Measurements from ENCODE around the gene PIN4. TPM values are rescaled to one million over a fixed set of nuclear protein-coding genes. Genes with fewer than 3 reads are reported as not detected.

The PIN4 gene
- total RNA-seq, 1 donor from 2014 or later, result 9.8 TPM

DNA sequence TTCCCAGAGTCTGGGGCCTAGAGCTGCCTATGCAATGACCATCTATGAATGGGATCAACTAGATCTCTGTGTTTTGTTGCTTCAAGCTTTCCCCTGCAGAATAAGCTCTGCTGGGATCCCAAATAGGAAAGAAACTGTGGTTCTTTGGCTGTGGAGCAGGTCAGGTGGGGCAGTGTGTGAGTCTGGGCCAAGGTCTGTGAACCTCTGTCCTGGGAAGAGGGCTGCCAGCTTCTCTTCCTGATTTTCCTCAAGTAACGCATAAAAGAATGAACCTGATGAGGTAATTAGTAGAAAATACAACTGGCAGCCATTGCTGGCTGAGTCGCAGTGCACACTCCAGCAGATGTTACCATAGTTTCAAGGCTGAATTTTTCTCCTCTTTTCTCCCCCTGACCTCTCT, 4.6 kb upstream of the PIN4 start:
- DNase-seq (no peak), ATAC-seq (no peak)
- Histone ChIP-seq H3K4me3 (no peak overlapping the region), H3K27ac (no peak overlapping the region), H3K4me1 (no peaks in the 10 kb centered on the region), H3K36me3 (no peaks in the 10 kb centered on the region), H3K27me3 (ENCODE audit: low read depth) (no peaks in the 10 kb centered on the region), H3K9me3 (no peaks in the 10 kb centered on the region)
- intact Hi-C loops (cut with DNase I), result no loop called here
- TF ChIP-seq CTCF (IDR thresholded peaks at IDR 0.05), result no peak

GRCh38 chrX:72180539-72180938, 1.0 kb upstream of the PIN4 start:
- peaks cover 7% of the 10 kb centered on the region for H3K4me1 ChIP-seq
- no peak for TF ChIP-seq CTCF (IDR thresholded peaks at IDR 0.05)
- H3K9me3 ChIP-seq, result no peaks in the 10 kb centered on the region
- intact Hi-C loops (cut with DNase I), result no loop called here
- peak overlapping the region; percentile 75 for H3K4me3 ChIP-seq
- H3K36me3 ChIP-seq, result no peaks in the 10 kb centered on the region
- no peak for DNase-seq
- H3K27me3 ChIP-seq (ENCODE audit: low read depth), result no peaks in the 10 kb centered on the region
- no peak for ATAC-seq
- peak overlapping the region; percentile 81 for H3K27ac ChIP-seq

GRCh38 chrX:72182924-72183323, 1.4 kb downstream of the PIN4 start:
- no peak for ATAC-seq
- Histone ChIP-seq H3K4me1 (peaks cover 7% of the 10 kb centered on the region), H3K36me3 (peaks cover 10% of the 10 kb centered on the region), H3K27ac (no peak overlapping the region), H3K9me3 (no peaks in the 10 kb centered on the region), H3K4me3 (peak overlapping the region; percentile 75), H3K27me3 (ENCODE audit: low read depth) (no peaks in the 10 kb centered on the region)
- intact Hi-C loops (cut with DNase I), result no loop called here
- no peak for DNase-seq
- TF ChIP-seq CTCF (IDR thresholded peaks at IDR 0.05), result no peak

DNA sequence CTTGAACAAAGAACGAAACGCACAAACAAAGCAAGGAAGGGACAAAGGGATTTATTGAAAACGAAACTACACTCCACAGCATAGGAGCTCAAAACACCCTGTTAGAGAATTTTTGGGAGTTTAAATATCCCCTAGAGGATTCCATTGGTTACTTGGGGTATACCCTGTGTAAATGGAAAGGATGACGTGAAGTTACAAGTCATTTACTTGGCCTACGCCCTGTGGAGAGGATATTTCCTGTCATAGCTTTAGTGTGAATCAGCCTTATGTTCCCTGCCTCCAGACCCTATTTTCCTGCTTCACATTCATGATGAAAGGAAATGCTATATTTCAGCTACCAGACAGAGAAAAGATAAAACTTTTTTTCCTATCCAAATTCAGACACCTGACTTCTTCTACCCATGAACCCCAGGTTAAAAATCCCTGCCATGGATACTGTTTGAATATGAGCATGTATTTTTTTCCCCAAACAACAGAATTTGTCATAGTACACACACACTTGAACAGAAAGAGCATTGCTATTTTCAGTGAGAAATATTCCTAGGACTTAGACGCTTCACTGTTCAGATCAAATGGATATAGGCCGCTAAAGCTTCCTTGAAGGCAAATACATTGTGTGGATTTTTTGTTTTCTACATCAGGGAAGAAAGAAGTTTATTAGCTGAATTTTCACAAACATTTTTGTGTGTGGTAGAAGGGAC, 20.4 kb downstream of the PIN4 start:
- intact Hi-C loops (cut with DNase I), result no loop called here
- peaks cover 31% of the 10 kb centered on the region for H3K36me3 ChIP-seq
- H3K27ac ChIP-seq, result no peak overlapping the region
- no peak for ATAC-seq
- no peak for TF ChIP-seq CTCF (IDR thresholded peaks at IDR 0.05)
- no peak for DNase-seq
- no peaks in the 10 kb centered on the region for H3K27me3 ChIP-seq (ENCODE audit: low read depth)
- no peak overlapping the region for H3K4me3 ChIP-seq
- H3K4me1 ChIP-seq, result no peaks in the 10 kb centered on the region
- H3K9me3 ChIP-seq, result no peaks in the 10 kb centered on the region

- no peak overlapping the region for H3K27ac ChIP-seq
- TF ChIP-seq CTCF (IDR thresholded peaks at IDR 0.05), result no peak
- no peaks in the 10 kb centered on the region for H3K4me1 ChIP-seq
- no peak overlapping the region for H3K4me3 ChIP-seq
- intact Hi-C loops (cut with DNase I), result no loop called here
- no peak for DNase-seq
- H3K36me3 ChIP-seq, result peaks cover 22% of the 10 kb centered on the region
- no peak for ATAC-seq
- no peaks in the 10 kb centered on the region for H3K9me3 ChIP-seq
- H3K27me3 ChIP-seq (ENCODE audit: low read depth), result no peaks in the 10 kb centered on the region
These were observed 21.3 kb downstream of the PIN4 start for GRCh38 chrX:72202792-72203401.

Measured in lower lobe of right lung (tissue), 2 donors.